Nephron progenitor cell (in vitro differentiated cells): Measurements from ENCODE around the gene DCAF17.

Experiments
- DNase-seq: peaks from one replicate; pipeline ENCODE4 v3.0.0; 2021
- H3K27ac Mint-ChIP-seq: 2 replicates; pipeline ENCODE4 v1.8.0; 2021; ENCODE audit warnings: mild to moderate bottlenecking, moderate library complexity, mixed read lengths
- H3K27me3 Mint-ChIP-seq: 2 replicates; pipeline ENCODE4 v1.8.0; 2021; ENCODE audit warnings: mild to moderate bottlenecking, low read depth, mixed read lengths; ENCODE audit not compliant: poor library complexity
- H3K36me3 Mint-ChIP-seq: 2 replicates; pipeline ENCODE4 v1.8.0; 2021; ENCODE audit warnings: low read depth, mixed read lengths
- H3K4me1 Mint-ChIP-seq: 2 replicates; pipeline ENCODE4 v1.8.0; 2021; ENCODE audit warnings: mixed read lengths
- H3K4me3 Mint-ChIP-seq: 2 replicates; pipeline ENCODE4 v1.8.0; 2021; ENCODE audit warnings: mild to moderate bottlenecking, moderate library complexity, mixed read lengths
- H3K9me3 Mint-ChIP-seq: 2 replicates; pipeline ENCODE4 v1.8.0; 2021; ENCODE audit warnings: mild to moderate bottlenecking, moderate library complexity, mixed read lengths
- TF ChIP-seq, protein P1 (sequence below): fragments of 200-600 bp; sonication (generic); IDR thresholded peaks from 2 replicates; pipeline ENCODE4 v1.5.0; 2021; ENCODE audit warnings: antibody characterized with exemption

Gene DCAF17

GRCh38 chr2:171401947-171402346, 32.1 kb upstream of the DCAF17 start:
- DNase-seq = no peak
- H3K36me3 Mint-ChIP-seq = peaks cover 32% of the 10 kb centered on the region
- TF ChIP-seq, protein P1, sequence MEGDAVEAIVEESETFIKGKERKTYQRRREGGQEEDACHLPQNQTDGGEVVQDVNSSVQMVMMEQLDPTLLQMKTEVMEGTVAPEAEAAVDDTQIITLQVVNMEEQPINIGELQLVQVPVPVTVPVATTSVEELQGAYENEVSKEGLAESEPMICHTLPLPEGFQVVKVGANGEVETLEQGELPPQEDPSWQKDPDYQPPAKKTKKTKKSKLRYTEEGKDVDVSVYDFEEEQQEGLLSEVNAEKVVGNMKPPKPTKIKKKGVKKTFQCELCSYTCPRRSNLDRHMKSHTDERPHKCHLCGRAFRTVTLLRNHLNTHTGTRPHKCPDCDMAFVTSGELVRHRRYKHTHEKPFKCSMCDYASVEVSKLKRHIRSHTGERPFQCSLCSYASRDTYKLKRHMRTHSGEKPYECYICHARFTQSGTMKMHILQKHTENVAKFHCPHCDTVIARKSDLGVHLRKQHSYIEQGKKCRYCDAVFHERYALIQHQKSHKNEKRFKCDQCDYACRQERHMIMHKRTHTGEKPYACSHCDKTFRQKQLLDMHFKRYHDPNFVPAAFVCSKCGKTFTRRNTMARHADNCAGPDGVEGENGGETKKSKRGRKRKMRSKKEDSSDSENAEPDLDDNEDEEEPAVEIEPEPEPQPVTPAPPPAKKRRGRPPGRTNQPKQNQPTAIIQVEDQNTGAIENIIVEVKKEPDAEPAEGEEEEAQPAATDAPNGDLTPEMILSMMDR = no peak
- H3K4me1 Mint-ChIP-seq = no peaks in the 10 kb centered on the region
- no peak overlapping the region for H3K4me3 Mint-ChIP-seq
- H3K9me3 Mint-ChIP-seq = peaks cover 21% of the 10 kb centered on the region
- no peaks in the 10 kb centered on the region for H3K27me3 Mint-ChIP-seq
- H3K27ac Mint-ChIP-seq = no peak overlapping the region

DNA sequence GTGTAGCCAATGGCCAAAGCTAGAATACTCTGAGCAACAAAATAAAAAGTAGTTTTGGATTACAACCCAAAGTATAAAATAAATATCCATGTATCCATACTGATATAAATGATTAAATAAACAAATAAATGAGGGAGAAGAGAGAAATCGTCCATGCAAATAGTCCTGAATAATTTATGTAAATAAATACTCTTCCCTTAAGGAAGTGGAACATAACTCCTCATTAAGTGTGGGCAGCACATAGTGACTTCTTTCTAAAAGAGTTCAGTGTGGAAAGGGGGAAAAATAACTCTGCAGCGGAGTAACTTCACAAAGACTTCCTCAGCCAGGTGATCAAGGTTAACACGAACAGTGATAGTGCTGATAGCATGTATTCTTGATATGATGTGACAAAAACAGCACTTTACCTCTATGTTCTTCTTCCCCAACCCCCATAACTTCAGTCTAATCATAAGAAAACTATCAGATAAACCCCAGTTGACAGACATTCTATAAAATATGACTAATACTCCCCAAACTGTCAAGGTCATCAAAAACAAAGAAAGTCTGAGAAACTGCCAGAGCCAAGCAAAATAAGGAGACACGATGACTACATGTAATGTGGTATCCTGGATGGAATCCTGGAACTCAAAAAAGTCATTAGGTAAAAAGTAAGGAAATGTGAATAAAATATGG, 31.0 kb upstream of the DCAF17 start:
- Mint-ChIP-seq H3K4me3 (no peak overlapping the region), H3K27ac (no peak overlapping the region), H3K36me3 (peaks cover 21% of the 10 kb centered on the region), H3K27me3 (no peaks in the 10 kb centered on the region), H3K4me1 (no peaks in the 10 kb centered on the region), H3K9me3 (peaks cover 13% of the 10 kb centered on the region)
- TF ChIP-seq, protein P1 = no peak
- no peak for DNase-seq

DNA sequence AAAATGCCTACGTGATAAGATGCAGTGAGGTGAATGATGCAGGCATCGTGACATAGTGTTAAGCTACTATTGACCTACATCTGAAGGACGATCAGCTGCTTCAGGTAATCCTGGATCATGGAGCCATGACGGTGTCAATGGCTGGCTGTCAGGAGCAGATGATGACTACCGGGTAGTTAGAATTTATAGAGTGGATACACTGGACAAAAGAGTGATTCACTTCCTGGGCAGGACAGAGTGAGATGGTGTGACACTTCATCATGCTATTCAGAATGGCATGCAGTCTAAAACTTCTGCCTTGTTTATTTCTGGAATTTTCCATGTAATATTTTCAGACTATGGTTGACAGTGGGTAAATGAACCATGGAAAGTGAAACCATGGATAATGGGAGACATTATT, 29.8 kb upstream of the DCAF17 start:
- Mint-ChIP-seq H3K27me3 (peaks cover under 1% of the 10 kb centered on the region), H3K9me3 (peaks cover 13% of the 10 kb centered on the region), H3K4me1 (peaks cover under 1% of the 10 kb centered on the region), H3K4me3 (no peak overlapping the region), H3K27ac (no peak overlapping the region), H3K36me3 (peaks cover 17% of the 10 kb centered on the region)
- DNase-seq = no peak
- TF ChIP-seq, protein P1 = no peak

GRCh38 chr2:171404719-171405118, 29.3 kb upstream of the DCAF17 start:
- peaks cover 13% of the 10 kb centered on the region for H3K9me3 Mint-ChIP-seq
- H3K36me3 Mint-ChIP-seq = peaks cover 17% of the 10 kb centered on the region
- H3K4me3 Mint-ChIP-seq = no peak overlapping the region
- DNase-seq = no peak
- H3K27me3 Mint-ChIP-seq = peaks cover 4% of the 10 kb centered on the region
- TF ChIP-seq, protein P1 = no peak
- peaks cover 5% of the 10 kb centered on the region for H3K4me1 Mint-ChIP-seq
- H3K27ac Mint-ChIP-seq = no peak overlapping the region

- no peak for DNase-seq
- Mint-ChIP-seq H3K36me3 (peaks cover 17% of the 10 kb centered on the region), H3K27ac (no peak overlapping the region), H3K27me3 (peaks cover 4% of the 10 kb centered on the region), H3K9me3 (peaks cover 13% of the 10 kb centered on the region), H3K4me1 (peaks cover 10% of the 10 kb centered on the region), H3K4me3 (no peak overlapping the region)
- TF ChIP-seq, protein P1 = no peak
Measured at GRCh38 chr2:171405546-171405945, 28.5 kb upstream of the DCAF17 start.

DNA sequence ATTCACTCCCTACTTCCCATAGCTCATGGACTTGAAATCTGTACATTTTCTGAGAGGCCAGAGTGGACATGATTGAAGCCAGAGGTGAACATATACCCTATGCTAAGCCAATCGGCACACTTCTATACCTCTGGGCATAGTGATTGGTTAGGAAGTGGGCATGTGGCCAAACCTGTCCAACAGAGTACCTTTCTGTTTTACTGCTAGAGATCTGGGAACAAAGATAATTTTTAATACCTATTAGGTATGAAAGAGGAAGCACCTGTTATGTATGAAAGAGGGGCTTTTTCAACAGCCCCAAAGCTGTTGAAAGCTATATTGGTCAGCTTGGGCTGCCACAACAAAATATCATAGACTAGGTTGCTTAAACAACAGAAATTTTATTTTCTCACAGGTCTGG, 28.0 kb upstream of the DCAF17 start:
- Mint-ChIP-seq H3K4me3 (no peak overlapping the region), H3K36me3 (peaks cover 17% of the 10 kb centered on the region), H3K27me3 (peaks cover 4% of the 10 kb centered on the region), H3K4me1 (peaks cover 11% of the 10 kb centered on the region), H3K27ac (no peak overlapping the region), H3K9me3 (peaks cover 13% of the 10 kb centered on the region)
- no peak for DNase-seq
- TF ChIP-seq, protein P1 = no peak
